HL-60 (cell line): Measurements from ENCODE around the gene TBC1D22B.

Experiments
- GABPA ChIP-seq: IDR thresholded peaks from 2 replicates; pipeline ENCODE4 v1.6.1; 2012; ENCODE audit warnings: low read depth
- POLR2AphosphoS5 ChIP-seq: IDR thresholded peaks from 2 replicates; pipeline ENCODE4 v1.6.1; 2012; ENCODE audit warnings: low read depth
- SPI1 ChIP-seq: IDR thresholded peaks from 2 replicates; pipeline ENCODE4 v1.6.1; 2012; ENCODE audit warnings: low read depth, mild to moderate bottlenecking, borderline replicate concordance
- TF ChIP-seq, protein P1 (sequence below): IDR thresholded peaks from one replicate; pipeline ENCODE4 v1.5.1; 2011; ENCODE audit warnings: low read length, control low read depth, inconsistent platforms; ENCODE audit not compliant: insufficient read depth
- TF ChIP-seq, protein P2 (sequence below): IDR thresholded peaks from 2 replicates; pipeline ENCODE4 v1.6.1; 2012; ENCODE audit warnings: low read depth; ENCODE audit not compliant: insufficient replicate concordance

DNA sequence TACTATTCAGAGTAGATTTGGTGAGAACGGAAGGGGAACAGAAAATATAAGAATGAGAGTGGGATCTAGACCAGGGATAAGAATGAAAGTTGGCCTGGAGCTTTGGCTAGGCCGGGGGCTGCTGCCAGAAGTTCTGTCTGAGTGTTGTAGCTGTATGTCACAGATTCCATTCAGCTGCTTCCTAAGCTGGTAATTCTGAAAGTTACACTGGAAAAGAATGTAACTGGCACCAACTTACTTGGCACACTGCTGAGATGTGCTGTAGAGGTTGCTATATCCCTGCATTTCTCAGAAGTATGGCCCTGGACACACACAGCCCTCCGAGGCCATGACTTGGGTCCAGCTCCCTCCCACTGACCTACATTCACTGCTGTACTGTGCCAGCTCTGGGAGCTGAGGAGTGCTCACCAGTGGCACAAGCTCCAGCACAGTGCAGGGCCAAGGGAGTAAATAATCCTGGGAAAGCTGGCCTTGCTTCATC is 26.1 kb downstream of the TBC1D22B start:
- TF ChIP-seq, protein P1, sequence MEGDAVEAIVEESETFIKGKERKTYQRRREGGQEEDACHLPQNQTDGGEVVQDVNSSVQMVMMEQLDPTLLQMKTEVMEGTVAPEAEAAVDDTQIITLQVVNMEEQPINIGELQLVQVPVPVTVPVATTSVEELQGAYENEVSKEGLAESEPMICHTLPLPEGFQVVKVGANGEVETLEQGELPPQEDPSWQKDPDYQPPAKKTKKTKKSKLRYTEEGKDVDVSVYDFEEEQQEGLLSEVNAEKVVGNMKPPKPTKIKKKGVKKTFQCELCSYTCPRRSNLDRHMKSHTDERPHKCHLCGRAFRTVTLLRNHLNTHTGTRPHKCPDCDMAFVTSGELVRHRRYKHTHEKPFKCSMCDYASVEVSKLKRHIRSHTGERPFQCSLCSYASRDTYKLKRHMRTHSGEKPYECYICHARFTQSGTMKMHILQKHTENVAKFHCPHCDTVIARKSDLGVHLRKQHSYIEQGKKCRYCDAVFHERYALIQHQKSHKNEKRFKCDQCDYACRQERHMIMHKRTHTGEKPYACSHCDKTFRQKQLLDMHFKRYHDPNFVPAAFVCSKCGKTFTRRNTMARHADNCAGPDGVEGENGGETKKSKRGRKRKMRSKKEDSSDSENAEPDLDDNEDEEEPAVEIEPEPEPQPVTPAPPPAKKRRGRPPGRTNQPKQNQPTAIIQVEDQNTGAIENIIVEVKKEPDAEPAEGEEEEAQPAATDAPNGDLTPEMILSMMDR = no peak
- TF ChIP-seq, protein P2, sequence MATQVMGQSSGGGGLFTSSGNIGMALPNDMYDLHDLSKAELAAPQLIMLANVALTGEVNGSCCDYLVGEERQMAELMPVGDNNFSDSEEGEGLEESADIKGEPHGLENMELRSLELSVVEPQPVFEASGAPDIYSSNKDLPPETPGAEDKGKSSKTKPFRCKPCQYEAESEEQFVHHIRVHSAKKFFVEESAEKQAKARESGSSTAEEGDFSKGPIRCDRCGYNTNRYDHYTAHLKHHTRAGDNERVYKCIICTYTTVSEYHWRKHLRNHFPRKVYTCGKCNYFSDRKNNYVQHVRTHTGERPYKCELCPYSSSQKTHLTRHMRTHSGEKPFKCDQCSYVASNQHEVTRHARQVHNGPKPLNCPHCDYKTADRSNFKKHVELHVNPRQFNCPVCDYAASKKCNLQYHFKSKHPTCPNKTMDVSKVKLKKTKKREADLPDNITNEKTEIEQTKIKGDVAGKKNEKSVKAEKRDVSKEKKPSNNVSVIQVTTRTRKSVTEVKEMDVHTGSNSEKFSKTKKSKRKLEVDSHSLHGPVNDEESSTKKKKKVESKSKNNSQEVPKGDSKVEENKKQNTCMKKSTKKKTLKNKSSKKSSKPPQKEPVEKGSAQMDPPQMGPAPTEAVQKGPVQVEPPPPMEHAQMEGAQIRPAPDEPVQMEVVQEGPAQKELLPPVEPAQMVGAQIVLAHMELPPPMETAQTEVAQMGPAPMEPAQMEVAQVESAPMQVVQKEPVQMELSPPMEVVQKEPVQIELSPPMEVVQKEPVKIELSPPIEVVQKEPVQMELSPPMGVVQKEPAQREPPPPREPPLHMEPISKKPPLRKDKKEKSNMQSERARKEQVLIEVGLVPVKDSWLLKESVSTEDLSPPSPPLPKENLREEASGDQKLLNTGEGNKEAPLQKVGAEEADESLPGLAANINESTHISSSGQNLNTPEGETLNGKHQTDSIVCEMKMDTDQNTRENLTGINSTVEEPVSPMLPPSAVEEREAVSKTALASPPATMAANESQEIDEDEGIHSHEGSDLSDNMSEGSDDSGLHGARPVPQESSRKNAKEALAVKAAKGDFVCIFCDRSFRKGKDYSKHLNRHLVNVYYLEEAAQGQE = no peak
- TF ChIP-seq POLR2AphosphoS5 (no peak), SPI1 (no peak), GABPA (no peak)
